GM18868 (cell line): ENCODE data around the gene LIPC.

Source experiments
- ATAC-seq: cut with Tn5 transposase; IDR thresholded peaks from one replicate; pipeline ENCODE4 v1.9.1; 2021; ENCODE audit warnings: mild to moderate bottlenecking, moderate library complexity; ENCODE audit not compliant: unreplicated experiment

The LIPC gene

GRCh38 chr15:58551084-58551763, 119.4 kb downstream of the LIPC start:
- no peak for ATAC-seq

- ATAC-seq, result no peak
These were observed 120.1 kb downstream of the LIPC start for GRCh38 chr15:58551764-58552504.

GRCh38 chr15:58552505-58553364, 120.9 kb downstream of the LIPC start:
- no peak for ATAC-seq

- ATAC-seq, result no peak
These were observed 121.7 kb downstream of the LIPC start for GRCh38 chr15:58553365-58553918.

GRCh38 chr15:58554758-58555157, 123.0 kb downstream of the LIPC start:
- ATAC-seq, result no peak

- no peak for ATAC-seq
These were observed 123.6 kb downstream of the LIPC start for GRCh38 chr15:58555162-58556027.

- no peak for ATAC-seq
These were observed 124.2 kb downstream of the LIPC start for GRCh38 chr15:58556028-58556361.

GRCh38 chr15:58556541-58556940, 124.8 kb downstream of the LIPC start:
- ATAC-seq, result no peak

- no peak for ATAC-seq
These were observed 127.0 kb downstream of the LIPC start for GRCh38 chr15:58558777-58559176.

- no peak for ATAC-seq
These were observed 128.3 kb downstream of the LIPC start for GRCh38 chr15:58559904-58560588.

GRCh38 chr15:58561321-58561720, 129.5 kb downstream of the LIPC start:
- no peak for ATAC-seq

GRCh38 chr15:58562135-58562534, 130.3 kb downstream of the LIPC start:
- ATAC-seq, result no peak

- ATAC-seq, result no peak
These were observed 133.2 kb downstream of the LIPC start for GRCh38 chr15:58564981-58565380.

- ATAC-seq, result no peak
These were observed 133.8 kb downstream of the LIPC start for GRCh38 chr15:58565619-58566018.

GRCh38 chr15:58566029-58566428, 134.2 kb downstream of the LIPC start:
- no peak for ATAC-seq

- no peak for ATAC-seq
These were observed 136.4 kb downstream of the LIPC start for GRCh38 chr15:58568157-58568571.

GRCh38 chr15:58569455-58569854, 137.7 kb downstream of the LIPC start:
- ATAC-seq, result no peak

GRCh38 chr15:58571491-58571890, 139.7 kb downstream of the LIPC start:
- ATAC-seq, result no peak

- no peak for ATAC-seq
These were observed 140.7 kb downstream of the LIPC start for GRCh38 chr15:58572521-58572920.

GRCh38 chr15:58573270-58573669, 141.5 kb downstream of the LIPC start:
- ATAC-seq, result no peak
